ENCODE results near the gene DUSP2.

The DUSP2 gene

DNA sequence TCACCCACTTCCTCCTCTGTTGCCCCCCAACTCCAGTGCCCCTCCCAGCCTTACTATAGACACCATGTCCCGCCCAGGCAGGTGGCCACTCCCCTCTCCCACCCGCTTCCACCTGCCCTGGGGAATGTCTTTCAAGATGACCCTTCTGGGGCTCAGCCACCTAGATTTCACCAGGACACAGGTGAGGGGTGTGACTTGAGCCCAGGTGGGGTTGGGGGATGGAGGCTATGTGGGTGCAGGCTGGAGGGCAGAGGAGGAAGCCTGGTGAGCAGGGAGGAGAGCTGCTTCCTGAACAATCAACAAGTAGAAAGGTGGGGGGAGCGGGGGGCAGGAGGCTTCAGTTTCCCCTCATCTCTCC, 37.6 kb downstream of the DUSP2 start:
- in situ Hi-C loops (cut with HindIII; ENCODE audit: low sequenced_read_pairs) = no loop called here
- no peak overlapping the region for H3K4me3 ChIP-seq (ENCODE audit: low read depth, low read length)
- TF ChIP-seq, protein P1, sequence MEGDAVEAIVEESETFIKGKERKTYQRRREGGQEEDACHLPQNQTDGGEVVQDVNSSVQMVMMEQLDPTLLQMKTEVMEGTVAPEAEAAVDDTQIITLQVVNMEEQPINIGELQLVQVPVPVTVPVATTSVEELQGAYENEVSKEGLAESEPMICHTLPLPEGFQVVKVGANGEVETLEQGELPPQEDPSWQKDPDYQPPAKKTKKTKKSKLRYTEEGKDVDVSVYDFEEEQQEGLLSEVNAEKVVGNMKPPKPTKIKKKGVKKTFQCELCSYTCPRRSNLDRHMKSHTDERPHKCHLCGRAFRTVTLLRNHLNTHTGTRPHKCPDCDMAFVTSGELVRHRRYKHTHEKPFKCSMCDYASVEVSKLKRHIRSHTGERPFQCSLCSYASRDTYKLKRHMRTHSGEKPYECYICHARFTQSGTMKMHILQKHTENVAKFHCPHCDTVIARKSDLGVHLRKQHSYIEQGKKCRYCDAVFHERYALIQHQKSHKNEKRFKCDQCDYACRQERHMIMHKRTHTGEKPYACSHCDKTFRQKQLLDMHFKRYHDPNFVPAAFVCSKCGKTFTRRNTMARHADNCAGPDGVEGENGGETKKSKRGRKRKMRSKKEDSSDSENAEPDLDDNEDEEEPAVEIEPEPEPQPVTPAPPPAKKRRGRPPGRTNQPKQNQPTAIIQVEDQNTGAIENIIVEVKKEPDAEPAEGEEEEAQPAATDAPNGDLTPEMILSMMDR (IDR thresholded peaks at IDR 0.05; ENCODE audit: low read depth, low read length) = no peak
- no peak for DNase-seq (ENCODE audit: low read depth, low spot score)

DNA sequence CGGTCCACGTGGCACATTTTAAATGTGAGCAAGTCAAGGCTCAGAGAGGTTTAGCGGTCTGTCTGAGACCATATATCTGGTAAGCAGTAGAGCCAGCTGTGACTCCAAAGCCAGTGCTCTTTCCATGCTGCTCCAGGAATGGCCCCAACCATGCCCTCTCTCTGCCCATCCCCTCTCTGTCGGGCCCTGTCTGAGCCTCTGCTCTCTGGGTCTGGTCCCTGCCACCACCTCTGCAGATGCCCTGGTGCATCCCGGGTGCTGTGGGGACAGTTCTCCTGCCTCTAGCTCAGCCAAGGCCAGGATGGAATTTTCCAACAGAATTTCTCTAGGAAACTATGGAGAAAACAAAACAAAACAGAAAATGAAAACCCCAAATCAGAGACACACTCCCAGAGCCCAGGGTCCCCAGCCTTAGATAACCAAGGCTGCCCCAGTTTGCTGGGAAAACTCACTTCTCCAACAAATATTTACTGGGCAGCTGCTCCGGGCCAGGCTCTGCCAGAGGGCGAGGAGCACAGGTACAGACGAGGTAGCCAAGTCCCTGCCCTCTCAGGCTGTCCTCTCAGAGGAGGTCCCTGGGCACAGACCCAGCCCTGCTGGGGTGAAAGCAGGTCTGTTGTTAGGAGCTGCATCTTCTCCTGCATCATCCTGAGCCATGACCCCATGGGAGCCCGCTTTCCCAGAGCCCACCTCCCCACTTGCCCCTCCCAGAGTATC, 38.1 kb downstream of the DUSP2 start:
- in situ Hi-C loops (cut with HindIII; ENCODE audit: low sequenced_read_pairs) = no loop called here
- DNase-seq (ENCODE audit: low read depth, low spot score) = no peak
- TF ChIP-seq, protein P1 (IDR thresholded peaks at IDR 0.05; ENCODE audit: low read depth, low read length) = no peak
- H3K4me3 ChIP-seq (ENCODE audit: low read depth, low read length) = no peak overlapping the region

DNA sequence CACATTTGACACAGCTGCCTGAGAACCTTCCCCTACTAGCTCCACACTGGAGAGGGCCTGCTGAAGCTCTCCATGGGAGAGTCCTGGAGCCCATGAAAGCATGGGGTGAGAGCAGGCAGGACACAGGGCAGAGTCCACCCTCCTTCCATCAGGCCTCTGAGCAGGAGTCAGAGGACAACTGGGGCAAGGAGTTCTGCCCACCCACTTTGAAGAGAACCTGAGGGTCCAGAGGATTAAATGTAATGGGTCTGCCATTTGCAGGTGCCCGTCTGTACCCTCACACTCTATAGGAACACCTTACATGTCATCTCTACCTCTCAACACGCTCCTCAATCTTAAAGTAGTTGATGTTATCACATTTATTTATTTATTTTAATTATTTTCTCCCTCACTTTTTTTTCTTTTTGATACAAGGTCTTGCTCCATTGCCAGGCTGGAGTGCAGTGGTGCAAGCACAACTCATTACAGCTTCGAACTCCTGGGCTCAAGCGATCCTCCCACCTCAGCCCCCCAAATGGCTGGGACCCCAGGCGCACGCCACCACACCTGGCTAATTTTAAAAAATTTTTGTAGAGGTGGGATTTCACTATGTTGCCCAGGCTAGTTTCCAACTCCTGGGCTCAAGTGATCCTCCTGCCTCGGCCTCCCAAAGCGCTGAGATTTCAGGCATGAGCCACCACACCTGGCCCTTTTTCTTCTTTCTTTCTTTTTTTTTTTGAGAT, 39.1 kb downstream of the DUSP2 start:
- DNase-seq (ENCODE audit: low read depth, low spot score) = no peak
- in situ Hi-C loops (cut with HindIII; ENCODE audit: low sequenced_read_pairs) = no loop called here
- TF ChIP-seq, protein P1 (IDR thresholded peaks at IDR 0.05; ENCODE audit: low read depth, low read length) = no peak
- no peak overlapping the region for H3K4me3 ChIP-seq (ENCODE audit: low read depth, low read length)

DNA sequence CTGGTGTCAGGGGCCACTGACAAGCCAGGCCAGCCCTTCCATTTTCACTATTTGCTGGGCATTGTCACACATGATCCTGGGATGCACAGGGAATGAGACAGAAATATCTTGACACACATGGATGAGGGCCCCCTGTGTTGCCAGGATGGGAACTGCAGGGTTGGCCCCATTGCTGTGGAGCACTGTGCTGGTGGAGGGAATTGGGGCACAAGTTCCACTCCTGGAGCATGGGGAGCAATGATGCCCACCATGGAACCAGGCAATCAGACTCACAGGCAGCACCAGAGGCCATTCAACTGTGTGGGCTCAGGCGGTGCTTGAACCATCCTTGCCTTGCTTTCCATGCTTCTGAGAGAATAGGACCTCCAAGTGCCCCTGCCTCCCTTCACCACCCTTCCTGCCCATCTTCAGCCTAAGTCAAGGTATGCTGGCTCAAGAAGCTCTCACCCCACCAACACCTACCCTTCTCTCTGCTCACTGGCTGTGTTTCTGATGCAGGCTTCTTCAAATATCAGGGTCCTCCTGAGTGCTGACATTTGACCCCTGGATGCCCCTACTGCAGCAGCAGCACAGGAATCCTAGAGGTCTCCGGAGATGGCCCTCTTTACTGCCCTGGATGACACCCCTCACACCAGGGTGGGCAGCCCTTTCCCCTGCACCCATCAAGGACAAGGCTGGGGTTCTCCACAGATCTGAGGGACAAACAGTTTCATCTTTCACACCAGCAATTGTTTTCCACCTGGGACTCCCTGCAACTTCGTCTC, 39.9 kb downstream of the DUSP2 start:
- TF ChIP-seq, protein P1 (IDR thresholded peaks at IDR 0.05; ENCODE audit: low read depth, low read length) = no peak
- DNase-seq (ENCODE audit: low read depth, low spot score) = no peak
- H3K4me3 ChIP-seq (ENCODE audit: low read depth, low read length) = no peak overlapping the region
- in situ Hi-C loops (cut with HindIII; ENCODE audit: low sequenced_read_pairs) = no loop called here

DNA sequence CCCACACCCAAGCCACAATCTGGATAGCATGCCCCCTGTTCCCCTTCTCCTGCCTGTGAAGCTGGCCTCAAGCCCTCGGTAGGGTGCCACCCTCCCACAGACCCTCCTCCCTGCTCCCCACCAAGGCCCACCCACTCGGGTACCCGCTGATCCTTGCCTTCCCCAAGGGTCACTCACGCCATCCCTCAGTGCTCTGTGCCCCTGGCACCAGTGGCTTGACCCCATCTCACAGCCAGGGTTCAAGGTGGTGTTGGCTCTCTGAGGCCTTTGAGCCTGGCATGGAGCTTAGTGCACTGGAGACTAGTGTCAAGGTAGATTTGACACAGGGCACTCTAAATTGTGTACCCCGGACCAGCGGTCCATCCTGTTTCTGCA, 40.8 kb downstream of the DUSP2 start:
- no peak for DNase-seq (ENCODE audit: low read depth, low spot score)
- in situ Hi-C loops (cut with HindIII; ENCODE audit: low sequenced_read_pairs) = no loop called here
- no peak overlapping the region for H3K4me3 ChIP-seq (ENCODE audit: low read depth, low read length)

More for the DNA sequence above, 40.8 kb downstream of the DUSP2 start:
- TF ChIP-seq, protein P1 (IDR thresholded peaks at IDR 0.05; ENCODE audit: low read depth, low read length) = no peak

Measured in astrocyte of the spinal cord (primary cell).